M059J (cell line): ENCODE data around the gene IGFBP3. TPM values are rescaled to one million over a fixed set of nuclear protein-coding genes. Genes with fewer than 3 reads are reported as not detected.

Source experiments
- DNase-seq: peaks from one replicate; pipeline ENCODE4 v3.0.0-alpha.2; 2012; ENCODE audit warnings: low read depth
- total RNA-seq: library from RNA; depleted of rRNA; stranded (reverse); fragments of >200 nt; shearing (Covaris generic); gene quantifications from 2 replicates; pipeline ENCODE4 v1.2.3, GENCODE V29; 2014; rRNA removed

The IGFBP3 gene
- total RNA-seq, 1 experiment from 2014 or later: 23.3 TPM

DNA sequence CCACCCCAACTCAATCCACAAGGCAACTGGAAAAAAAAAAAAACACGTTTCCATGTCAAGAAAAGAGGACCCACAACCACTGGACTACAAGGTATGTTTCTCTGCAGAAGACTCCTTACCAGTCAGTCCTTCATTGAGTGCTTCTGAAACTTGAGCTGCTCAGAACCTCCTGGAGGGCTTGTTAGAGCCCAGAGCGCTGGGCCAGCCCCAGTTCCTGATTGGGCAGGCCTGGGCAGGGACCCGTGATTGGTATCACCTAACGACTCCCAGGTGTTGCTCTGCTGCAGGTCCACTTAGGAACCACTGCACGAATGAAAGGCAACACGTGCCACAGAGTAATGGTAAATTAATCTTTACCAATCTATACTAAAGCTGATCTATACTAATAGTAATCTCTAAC, 47.7 kb downstream of the IGFBP3 start:
- DNase-seq: no peak

DNA sequence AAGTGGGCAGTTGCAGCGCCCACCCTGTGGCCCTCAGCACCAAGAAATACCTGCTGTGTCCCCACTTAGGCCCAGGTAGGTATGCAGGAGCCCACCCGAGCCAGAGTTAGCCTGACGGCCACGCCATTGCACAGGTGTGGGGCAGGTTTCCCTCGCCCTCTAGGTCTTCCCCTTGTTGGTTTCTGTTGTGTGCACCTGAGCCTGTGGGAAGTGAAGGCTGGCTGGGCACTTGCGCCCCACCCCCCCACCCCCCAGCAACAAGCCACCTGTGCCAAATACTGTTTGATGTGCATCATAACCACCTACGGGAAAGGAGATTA, 48.1 kb downstream of the IGFBP3 start, which contains the start of gene CCDC201:
Gene CCDC201 (minus strand): TSS at position 48 of the 320 bp plus-strand sequence. CDS start 75 bp downstream, outside the sequence.
- DNase-seq: no peak

DNA sequence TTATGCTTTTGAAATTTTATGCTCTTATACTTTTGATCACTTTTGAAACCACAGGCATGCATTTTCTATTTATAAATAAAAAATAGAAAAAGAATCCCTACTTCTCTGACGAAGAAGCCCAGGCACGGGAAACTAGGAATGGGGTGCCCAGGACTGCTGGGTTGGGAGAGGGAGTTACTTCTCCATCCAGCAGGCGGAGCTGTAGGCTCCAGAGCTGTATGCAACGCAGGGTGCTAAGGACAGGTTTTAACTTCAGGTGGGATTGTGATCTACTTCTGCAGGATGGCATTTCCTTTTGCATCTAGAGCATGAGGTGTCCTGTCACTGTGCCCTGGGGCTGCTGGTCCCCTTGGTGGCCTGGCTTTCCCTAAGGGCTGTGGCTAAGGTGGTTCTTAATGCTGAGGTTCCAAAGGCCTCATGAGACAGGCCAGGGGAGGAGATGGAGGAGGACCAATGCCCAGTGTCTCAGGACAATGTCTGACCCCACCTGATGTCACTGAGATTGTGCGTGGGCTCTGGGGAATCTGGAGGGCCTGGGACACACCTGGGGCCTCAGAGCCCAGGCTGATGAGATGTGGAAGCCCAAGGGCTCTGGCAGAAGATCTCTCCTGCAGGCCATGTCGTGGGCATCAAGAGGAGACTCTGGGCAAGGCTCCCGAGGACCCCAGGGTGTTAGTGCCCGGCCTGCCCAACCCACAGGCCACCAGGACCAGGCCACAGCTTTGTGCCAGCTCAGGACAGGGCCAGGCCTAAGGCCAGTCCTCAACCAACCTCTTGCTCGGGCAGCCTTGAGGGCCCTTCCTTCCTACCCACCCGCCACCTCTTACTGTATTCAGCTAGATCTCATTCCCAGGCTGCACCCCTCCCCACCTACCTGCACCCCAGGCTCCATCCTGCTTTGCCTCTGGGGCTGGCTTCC, 48.7 kb downstream of the IGFBP3 start:
- DNase-seq: peak; percentile 12

DNA sequence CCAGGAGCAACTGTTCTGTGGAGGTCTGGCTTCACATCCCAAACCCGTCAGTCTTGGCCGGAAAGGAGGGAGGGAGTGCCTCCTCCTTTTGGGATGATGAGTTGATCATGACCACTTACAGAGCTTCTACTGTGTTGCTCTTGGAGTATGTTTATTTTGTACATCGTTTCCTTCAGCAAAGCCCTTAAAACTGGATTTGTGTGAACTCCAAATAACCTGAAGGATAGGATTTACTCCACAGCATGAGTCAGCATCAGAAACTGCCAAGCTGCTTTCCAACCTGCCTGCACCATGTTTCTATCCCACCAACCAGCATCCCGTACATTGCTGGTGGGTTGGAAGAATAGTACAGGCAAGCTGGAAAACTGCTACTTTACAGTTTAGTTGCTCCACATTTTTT, 51.6 kb downstream of the IGFBP3 start:
- peak; percentile 66 for DNase-seq

DNA sequence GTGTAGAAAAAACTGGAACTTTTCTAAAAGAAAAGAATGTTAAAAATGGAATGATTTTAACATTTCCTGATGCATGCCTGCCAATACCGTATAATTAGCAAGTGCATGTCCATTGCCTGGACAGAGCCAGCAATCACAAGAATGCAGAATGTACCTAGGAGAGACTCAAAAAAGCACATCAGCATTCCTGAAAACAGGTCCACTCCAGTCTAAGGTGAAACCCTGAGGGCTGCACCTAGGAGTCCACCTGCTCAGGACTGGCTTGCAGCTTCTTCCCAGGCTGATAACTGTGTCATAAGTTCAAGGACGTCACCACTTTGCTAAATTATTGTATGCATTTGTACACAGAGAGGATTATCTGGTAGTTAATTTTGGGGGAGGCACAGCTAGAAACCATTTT, 53.6 kb downstream of the IGFBP3 start:
- no peak for DNase-seq

DNA sequence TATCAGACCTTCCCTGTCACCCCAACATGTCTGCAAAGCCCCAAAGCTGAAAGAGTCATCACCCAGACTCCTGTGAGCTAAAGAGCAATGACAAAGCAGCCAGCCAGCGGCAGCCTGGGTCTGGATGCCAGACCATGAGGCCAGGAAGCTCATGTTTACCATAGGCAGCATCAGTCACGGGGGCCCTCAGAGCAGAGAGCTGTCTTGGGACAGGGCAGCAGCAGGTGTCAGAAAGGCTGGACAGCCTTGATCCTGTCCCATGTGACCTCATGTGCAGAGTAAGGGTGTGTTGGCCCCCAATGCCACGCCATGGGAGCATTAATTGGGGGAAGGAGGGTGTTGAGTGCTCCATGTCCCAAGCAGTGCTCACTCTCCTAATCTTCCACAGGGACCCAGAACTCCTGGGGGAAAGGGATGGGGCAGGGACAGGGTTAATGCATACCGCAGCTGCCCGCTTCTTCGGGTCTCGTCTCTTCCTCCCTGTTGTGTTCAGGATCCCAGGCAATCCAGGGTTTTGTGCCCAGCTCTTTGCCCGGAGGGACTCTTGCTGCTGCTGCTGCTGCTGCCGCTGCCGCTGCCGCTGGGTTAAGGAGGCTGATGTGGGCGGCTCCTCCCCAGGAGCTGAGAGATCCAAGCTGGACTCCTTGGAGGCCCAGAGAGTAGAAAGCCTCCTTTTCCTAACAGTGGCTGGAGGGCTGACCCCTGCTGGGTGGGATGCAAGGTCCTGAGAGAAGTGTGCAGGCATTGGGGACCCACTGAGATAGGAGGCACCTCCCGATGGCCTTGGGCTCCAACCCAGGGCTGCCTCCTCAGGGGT, 55.3 kb downstream of the IGFBP3 start:
- DNase-seq: no peak

DNA sequence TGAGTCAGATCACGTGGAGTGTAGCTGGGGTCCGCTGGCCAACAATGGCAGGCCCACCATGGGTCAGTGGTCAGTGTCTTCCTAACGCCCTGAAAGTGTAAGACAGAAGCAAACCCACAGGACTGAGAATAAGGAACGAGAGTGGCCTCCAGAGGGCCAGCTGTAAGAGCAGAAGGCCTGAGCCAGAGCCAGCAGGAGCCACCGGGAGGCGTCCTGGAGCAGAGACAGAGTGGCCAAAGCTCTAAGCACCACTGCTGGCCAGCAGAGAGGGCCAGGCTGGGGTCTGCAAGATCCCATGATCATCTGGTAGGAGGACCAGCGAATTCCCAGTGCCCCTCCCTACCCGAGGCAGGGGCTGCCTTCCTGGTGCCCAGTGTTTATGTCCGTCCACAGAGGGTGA, 57.4 kb downstream of the IGFBP3 start:
- DNase-seq: no peak

Other genes starting within 250 kb of the IGFBP3 start
- gene CCDC201, start 48.2 kb downstream of the IGFBP3 start, total RNA-seq: not detected in 2 replicates
- gene IGFBP1, start 32.8 kb downstream of the IGFBP3 start, total RNA-seq: 0.07 TPM in 1 of 2 replicates, not detected in the other